RPMI7951 (cell line): ENCODE measurements around the gene ACAD8. TPM values are rescaled to one million over a fixed set of nuclear protein-coding genes. Genes with fewer than 3 reads are reported as not detected.
"Not testable (repeated sequence)": the region's sequence is repeated elsewhere in the genome, so short reads cannot be mapped to it uniquely, and the experiment has no call there.

Experiments used
- DNase-seq: peaks from one replicate; pipeline ENCODE4 v3.0.0-alpha.2; 2012; ENCODE audit warnings: low read depth
- total RNA-seq: library from RNA; depleted of rRNA; stranded (reverse); fragments of >200 nt; shearing (Covaris generic); gene quantifications from 2 replicates; pipeline ENCODE4 v1.2.3, GENCODE V29; 2014

ACAD8 gene
- total RNA-seq, 1 experiment from 2014 or later: 20.3 TPM

GRCh38 chr11:134266841-134267251 lies 13.5 kb downstream of the ACAD8 start:
- peak; percentile 75 for DNase-seq

DNA sequence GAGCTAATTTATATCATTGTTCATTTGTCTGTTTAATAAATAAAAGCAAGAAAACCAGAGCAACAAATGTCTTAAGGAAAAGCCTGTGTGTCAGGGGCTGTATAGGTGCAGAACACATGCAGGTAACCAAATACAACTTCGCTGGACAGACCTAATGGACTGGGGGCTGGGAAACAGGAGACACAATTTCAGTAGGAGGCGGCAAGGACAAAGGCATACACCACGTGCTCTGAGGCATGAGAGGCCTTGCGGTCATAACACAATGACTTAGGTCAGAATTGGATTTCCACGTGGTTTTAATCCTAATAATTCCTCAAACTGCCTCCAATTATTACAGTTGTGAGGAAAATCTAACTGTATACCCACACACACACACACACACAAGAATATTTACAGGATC lies 14.1 kb downstream of the ACAD8 start:
- no peak for DNase-seq

DNA sequence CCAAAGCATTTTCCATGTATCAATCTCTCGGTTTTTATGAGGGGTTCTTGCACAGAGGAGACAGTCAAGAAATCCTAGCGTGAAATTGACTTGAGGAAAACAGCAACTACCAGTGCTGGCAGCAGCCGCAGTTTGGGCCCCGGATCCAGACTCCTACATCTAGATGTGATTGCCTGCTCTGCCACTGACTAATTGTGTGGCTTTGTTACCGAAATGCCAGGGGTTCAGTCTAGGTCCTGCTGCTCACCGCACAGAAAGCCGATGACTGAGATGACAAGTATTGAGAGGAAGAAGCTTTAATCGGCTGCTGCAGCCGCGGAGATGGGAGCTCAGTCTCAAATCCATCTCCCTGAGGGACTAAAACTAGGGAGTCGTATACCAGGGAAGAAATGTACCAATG lies 14.6 kb downstream of the ACAD8 start:
- DNase-seq: no peak

- peak; percentile 20 for DNase-seq
Observed at GRCh38 chr11:134270250-134270714, 16.9 kb downstream of the ACAD8 start.

- DNase-seq: no peak
Observed at GRCh38 chr11:134271978-134272377, 18.6 kb downstream of the ACAD8 start.

- DNase-seq: no peak
Observed at GRCh38 chr11:134272381-134273316, 19.3 kb downstream of the ACAD8 start.

DNA sequence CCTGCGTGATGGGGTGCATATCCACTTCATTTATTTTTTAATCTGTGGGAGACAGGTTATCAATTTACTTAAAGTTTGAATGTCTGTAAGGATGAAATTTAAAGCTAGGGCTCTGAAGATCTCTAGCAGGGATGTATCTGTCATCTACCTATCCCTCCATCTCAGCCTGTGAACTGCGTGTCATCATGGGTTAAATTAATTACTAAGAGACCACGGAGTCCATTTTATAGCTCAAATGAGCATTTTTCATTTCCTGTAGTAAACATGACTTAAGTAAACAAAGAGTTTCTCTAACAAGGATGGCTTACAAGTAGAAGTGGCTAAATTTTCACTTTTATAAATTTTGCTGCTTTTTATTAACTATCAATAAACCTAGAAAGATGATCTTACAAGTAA lies 19.9 kb downstream of the ACAD8 start:
- no peak for DNase-seq

- no peak for DNase-seq
Observed at GRCh38 chr11:134275188-134275533, 21.8 kb downstream of the ACAD8 start.

GRCh38 chr11:134275534-134276395 lies 22.4 kb downstream of the ACAD8 start, which contains the start of gene GLB1L3:
TSS of gene GLB1L3 (plus strand) at chr11:134276379. CDS start at chr11:134276741, 362 bp downstream.
- DNase-seq: no peak

- no peak for DNase-seq
Observed at GRCh38 chr11:134276396-134277182, 23.2 kb downstream of the ACAD8 start.

DNA sequence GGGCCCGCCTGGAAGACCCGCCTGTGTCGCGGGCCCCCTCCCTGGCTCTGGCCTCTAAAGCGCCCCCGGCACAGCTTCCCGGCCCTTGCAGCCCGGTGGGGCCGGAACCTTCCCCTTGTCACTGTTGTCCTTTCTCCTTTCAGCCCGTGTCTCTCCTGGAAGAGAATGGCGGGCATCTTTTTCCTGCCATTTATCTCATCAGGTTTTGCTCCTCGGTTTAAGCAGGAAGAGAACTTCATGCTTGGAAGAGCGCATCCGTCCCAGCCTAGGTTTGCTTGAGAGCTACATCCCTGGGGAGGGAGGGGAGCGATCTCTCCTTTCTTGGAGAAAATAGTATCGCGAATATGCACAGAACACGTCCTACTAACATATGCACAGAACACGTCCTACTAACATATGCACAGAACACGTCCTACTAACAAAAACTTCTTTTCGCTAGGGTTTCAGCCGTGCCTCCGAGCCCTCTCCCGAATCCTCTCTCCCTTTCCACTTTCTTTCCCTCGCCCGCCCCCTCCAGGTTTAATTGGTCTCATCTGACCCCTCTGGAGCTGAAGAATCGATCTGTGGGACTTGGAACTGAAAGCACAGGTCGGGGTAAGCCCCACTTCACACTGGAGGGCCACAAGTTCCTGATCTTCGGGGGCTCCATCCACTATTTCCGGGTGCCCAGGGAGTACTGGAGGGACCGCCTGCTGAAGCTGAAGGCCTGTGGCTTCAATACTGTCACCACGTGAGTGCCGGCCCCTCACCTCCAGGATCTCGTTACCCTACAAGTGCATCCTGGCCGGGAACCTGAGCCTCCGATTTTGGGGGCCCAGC lies 24.0 kb downstream of the ACAD8 start:
- DNase-seq: no peak

DNA sequence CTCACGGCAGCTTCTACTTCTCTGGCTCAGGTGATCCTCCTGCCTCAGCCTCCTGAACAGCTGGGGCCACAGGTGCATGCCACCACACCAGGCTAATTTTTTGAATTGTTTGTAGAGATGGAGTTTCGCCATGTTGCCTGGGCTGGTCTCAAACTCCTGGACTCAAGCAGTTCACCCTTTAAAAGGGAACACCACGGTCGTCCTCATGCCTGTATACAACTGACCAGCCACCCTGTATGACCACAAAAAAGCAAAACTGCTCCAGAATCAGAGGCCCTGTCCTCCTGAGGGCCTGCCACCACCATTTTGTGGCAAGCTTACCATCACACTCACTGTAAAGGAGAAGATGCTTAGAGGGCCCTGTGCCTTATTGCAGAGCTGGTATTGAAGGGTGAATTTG lies 25.0 kb downstream of the ACAD8 start:
- no peak for DNase-seq

DNA sequence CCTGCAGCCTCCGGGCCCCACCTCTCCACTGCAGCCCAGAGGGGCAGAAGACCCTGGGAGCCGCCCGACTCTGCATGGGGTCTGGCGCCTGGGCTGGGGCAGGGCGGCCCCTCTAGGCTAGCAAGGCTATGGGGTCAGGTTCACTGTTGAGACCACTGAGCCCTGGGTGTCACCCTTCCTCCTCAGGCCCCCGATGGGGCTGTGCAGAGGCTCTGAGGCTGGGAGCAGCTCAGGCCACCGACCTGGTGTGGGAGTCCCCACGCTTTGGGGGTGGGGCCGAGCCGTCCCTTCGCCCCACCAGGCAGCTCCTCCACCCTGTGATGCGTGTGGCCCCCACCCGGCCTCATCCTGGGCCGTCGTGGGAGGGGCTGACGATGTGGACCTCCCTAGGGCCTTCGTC lies 28.3 kb downstream of the ACAD8 start:
- DNase-seq: not testable (repeated sequence)

DNA sequence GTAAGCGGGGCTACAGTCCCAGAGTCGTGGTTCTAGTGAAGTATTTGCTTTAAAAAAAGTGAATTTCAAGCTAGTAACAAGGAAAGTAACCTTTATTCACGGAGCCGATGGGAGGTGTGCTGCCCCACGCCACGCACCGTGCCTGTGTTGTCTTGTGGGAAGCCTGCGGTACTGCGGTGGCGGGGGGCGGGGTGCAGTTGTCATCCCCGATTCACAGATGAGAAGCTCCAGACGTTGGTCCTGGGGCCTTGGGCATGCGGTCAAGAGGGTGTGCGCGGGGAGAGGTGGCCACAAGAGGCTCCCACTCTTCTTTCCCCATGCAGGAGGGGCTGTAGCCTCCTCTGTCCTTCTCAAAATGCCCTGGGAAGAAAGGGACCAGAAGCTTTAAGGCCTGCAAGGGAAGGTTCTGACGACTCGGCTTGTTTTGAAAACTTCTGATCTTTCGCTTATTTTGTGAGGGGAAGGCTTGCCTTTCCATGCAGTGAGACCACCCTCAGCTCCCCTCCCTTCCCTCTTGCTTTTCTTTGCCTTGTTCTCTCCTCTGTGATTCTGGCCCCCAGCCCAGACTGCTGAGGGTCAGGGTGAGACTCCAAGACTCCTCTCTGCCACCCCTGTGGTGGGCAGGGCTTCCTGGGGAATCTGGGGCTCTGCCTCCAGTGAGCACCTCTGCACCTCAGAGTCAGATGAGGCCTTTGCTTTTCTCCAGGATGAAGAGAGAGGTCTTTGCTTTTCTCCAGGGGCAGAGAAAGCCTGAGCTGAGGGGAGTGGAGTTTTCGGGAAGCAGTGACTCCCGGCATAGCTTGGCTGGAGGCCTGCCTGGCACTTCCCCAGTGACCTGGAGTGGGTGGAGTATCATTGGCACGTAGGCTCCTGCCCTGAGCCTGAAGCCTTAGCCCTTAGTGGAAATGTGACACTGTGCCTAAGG lies 29.0 kb downstream of the ACAD8 start:
- no peak for DNase-seq

DNA sequence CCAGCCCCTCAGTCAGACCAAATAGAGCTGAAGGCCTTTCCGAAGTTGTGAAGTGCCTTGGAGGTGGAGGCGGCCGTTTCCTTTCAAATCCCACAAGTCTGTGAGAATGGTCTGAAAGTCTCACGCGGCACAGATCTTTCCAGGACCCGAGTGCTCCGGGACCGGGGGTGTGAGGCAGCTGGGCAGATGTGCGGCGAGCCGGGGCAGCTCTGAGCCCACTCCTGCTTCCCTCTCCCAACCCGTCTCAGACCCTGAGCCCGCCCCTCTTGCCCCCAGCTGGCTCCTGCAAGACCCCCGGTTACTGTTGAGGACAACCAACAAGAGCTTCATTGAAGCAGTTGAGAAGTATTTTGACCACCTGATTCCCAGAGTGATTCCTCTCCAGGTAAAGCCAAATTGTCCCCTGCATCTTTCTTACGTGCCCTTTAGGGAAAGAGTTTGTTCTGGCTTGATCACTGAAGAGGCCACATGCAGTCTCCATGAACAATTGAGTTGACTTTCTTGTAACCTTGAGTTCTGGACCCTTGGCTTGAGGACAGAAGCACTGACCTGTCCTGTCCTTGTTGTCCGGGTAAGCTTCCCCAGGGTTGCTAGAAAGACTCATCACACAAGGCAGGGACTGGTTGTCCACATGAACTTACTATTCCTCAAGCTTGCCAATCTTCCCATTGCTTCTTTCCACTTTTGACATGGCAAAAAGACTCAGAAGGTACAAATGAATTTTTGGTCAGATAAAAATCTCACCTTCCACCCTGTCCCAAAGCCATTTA lies 30.3 kb downstream of the ACAD8 start:
- DNase-seq: no peak

GRCh38 chr11:134284349-134284748 lies 31.0 kb downstream of the ACAD8 start:
- DNase-seq: not testable (repeated sequence)

DNA sequence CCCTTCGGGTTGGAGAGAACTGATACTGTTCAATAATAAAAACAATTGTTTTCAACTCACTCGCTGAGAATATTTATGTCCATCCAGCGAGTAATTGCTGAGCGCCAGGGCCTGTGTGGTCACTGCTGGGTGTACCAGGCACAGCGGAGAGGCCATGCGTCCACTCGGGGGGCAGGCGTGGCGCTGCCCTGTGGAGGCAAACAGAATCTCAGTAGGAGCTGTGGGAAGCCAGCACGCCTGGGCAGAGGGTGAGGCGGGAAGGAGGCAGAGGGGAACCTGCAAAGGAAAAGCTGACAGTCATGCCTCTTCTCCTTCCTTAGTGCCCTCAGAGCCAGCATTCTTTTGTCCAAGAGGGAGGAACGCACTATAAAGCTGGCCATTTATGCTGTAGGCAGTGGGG lies 34.2 kb downstream of the ACAD8 start:
- no peak for DNase-seq

DNA sequence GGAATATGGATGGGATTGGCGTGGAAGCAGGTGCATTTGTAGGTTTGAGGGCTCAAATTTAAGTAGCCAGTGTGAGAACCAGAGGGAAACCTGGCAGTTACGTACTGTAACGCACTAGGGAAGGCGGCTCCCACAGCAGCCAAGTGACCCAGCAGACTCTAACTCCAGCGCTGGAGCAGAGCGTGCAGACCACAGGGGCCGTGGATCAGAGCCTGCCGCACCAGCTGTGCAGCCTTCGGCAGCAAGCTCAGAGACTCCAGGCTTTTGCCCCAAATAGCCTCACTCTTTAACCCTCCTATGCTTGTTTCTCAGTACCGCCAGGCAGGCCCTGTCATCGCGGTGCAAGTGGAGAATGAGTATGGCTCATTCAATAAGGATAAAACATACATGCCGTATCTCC lies 35.1 kb downstream of the ACAD8 start:
- DNase-seq: no peak

DNA sequence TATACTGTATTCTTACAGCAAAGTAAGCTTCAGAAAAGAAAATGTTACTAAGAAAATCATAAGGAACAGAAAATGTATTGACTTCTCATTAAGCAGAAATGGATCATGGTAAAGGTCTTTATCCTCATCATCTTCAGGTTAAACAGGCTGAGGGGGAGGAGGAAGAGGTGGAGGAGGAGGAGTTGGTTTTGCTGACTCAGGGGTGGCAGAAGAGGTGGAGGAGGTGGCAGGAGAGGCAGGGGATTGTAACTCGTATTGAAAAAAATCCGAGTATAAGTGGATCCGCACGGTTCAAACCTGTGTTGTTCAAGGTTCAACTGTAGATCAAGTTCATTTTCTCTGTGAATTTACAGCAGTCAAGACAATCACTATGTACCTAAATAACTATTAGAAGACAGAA lies 35.8 kb downstream of the ACAD8 start:
- no peak for DNase-seq
